Sigmoid colon (tissue), 4 donors: ENCODE results near the gene MEGF6.

Experiments used
- CTCF ChIP-seq, 4 experiments: fragments of 450-650 bp in 3 of 4; fragments of 200-600 bp in 1 of 4; IDR thresholded peaks; one replicate each; pipeline ENCODE4 v1.5.1; 2016 to 2019; ENCODE audit warnings: antibody characterized with exemption in 4 of 4, mild to moderate bottlenecking in 3 of 4, moderate library complexity in 2 of 4
- POLR2A ChIP-seq, 2 donors: fragments of 450-650 bp; IDR thresholded peaks; one replicate each; pipeline ENCODE4 v1.6.1; 2016; ENCODE audit warnings: antibody characterized with exemption in 2 of 2, mild to moderate bottlenecking in 2 of 2, moderate library complexity in 2 of 2
- POLR2AphosphoS5 ChIP-seq, 4 donors: sonication (generic); formaldehyde crosslinking; IDR thresholded peaks; one replicate each; pipeline ENCODE4 v1.6.1; 2017; ENCODE audit warnings: antibody characterized with exemption in 4 of 4

DNA sequence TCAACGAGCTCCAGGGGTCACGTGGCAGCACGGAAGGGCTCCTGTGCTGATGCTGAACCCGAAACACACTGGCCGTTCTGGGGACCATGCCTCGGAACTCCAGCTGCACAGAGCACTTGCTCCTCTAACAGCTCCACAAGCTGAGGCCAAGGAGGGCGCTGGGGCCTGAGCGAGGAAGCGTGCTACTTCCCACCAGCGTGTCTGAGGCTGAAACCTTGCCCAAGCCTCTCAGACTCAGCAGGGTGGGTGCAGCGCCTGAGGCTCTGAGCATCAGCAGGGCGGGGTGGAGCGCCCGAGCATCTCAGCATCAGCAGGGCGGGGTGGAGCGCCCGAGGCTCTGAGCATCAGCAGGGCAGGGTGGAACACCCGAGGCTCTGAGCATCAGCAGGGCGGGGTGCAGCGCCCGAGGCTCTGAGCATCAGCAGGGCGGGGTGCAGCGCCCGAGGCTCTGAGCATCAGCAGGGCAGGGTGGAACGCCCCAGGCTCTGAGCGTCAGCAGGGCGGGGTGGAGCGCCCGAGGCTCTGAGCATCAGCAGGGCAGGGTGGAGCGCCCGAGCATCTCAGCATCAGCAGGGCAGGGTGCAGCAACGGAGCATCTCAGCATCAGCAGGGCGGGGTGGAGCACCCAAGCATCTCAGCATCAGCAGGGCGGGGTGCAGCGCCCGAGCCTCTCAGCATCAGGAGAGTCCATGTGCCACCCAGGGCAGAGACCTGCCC is 29.0 kb upstream of the MEGF6 start:
- TF ChIP-seq POLR2AphosphoS5 (IDR thresholded peaks at IDR 0.05) (no peak), CTCF (IDR thresholded peaks at IDR 0.05) (no peak), POLR2A (IDR thresholded peaks at IDR 0.05) (no peak)
